ENCODE measurements around the gene KLHL18. TPM values are rescaled to one million over a fixed set of nuclear protein-coding genes. Genes with fewer than 3 reads are reported as not detected.

KLHL18 gene
- polyA plus RNA-seq, 2 of the 4 experiments (the other 2 are of a cell fraction) = 14.3 to 20.7 TPM

- no peak for DNase-seq (ENCODE audit: low read depth in 1 of 2, low spot score in 1 of 2)
- no peak for FAIRE-seq
- Histone ChIP-seq H3K27ac (no peak overlapping the region), H3K4me3 (no peak overlapping the region), H3K4me2 (no peak overlapping the region), H3K9me3 (peaks cover 7% of the 10 kb centered on the region; the same call in 1 of the 3 replicates), H3K4me1 (no peaks in the 10 kb centered on the region)
- CTCF ChIA-PET = no interaction called here
- POLR2A ChIA-PET = no interaction called here
- peak in 1 of 2 experiments; percentile 19; a peak in 1 of 6 replicates for ATAC-seq
- 66% methylated on average over 3 of the region's 3 CpGs for WGBS (ENCODE audit: missing lambda C conversion rate)
- no peak for TF ChIP-seq HEYL (CRISPR knock-in tag; IDR thresholded peaks at IDR 0.05)
- TF ChIP-seq PHF8 (IDR thresholded peaks at IDR 0.05; ENCODE audit: borderline replicate concordance, low read depth) = no peak
- no peak for TF ChIP-seq HES2 (IDR thresholded peaks at IDR 0.05)
- TF ChIP-seq RFX5 (IDR thresholded peaks at IDR 0.05) = no peak
- no peak for TF ChIP-seq GATA3 (IDR thresholded peaks at IDR 0.05; ENCODE audit: borderline replicate concordance)
- no peak for TF ChIP-seq NPAS2 (CRISPR knock-in tag; IDR thresholded peaks at IDR 0.05; ENCODE audit: borderline replicate concordance)
- TF ChIP-seq BCL3 (IDR thresholded peaks at IDR 0.05) = no peak
- no peak for TF ChIP-seq JUNB (IDR thresholded peaks at IDR 0.05)
- TF ChIP-seq PBX3 (IDR thresholded peaks at IDR 0.05) = no peak
- no peak for TF ChIP-seq CHD4 (IDR thresholded peaks at IDR 0.05; ENCODE audit: borderline replicate concordance)
- no peak for TF ChIP-seq BHLHE40 (IDR thresholded peaks at IDR 0.05; ENCODE audit: low read depth, low read length)
- TF ChIP-seq HOXA7 (CRISPR knock-in tag; IDR thresholded peaks at IDR 0.05) = no peak
- TF ChIP-seq NFE2L2 (conservative IDR thresholded peaks at IDR 0.05; ENCODE audit: low read length) = no peak
- no peak for TF ChIP-seq KDM1A (IDR thresholded peaks at IDR 0.05; ENCODE audit: low read depth)
- TF ChIP-seq ESRRA (IDR thresholded peaks at IDR 0.05; ENCODE audit: borderline replicate concordance, low read length) = no peak
- no peak for TF ChIP-seq ELK1 (IDR thresholded peaks at IDR 0.05; ENCODE audit: low read depth, low read length)
- TF ChIP-seq RNF2 (IDR thresholded peaks at IDR 0.05; ENCODE audit: borderline replicate concordance, low read depth) = no peak
- TF ChIP-seq JUN (IDR thresholded peaks at IDR 0.05) = no peak
- TF ChIP-seq ZC3H11A (IDR thresholded peaks at IDR 0.05) = no peak
Observed at GRCh38 chr3:47355010-47355409, 72.3 kb downstream of the KLHL18 start.

GRCh38 chr3:47356201-47356600 lies 73.5 kb downstream of the KLHL18 start:
- ChIA-PET POLR2A (no interaction called here), CTCF (no interaction called here)
- DNase-seq (ENCODE audit: low read depth in 1 of 2, low spot score in 1 of 2) = no peak
- H3K4me3 ChIP-seq = no peak overlapping the region
- no peaks in the 10 kb centered on the region for H3K4me1 ChIP-seq
- WGBS (ENCODE audit: missing lambda C conversion rate) = 96% methylated on average over 24 of the region's 31 CpGs
- no peak overlapping the region for H3K27ac ChIP-seq
- FAIRE-seq = no peak
- H3K4me2 ChIP-seq = no peak overlapping the region
- peaks cover 7% of the 10 kb centered on the region; the same call in 1 of the 3 replicates for H3K9me3 ChIP-seq
- TF ChIP-seq HOXB5 (CRISPR knock-in tag; IDR thresholded peaks at IDR 0.05) (no peak), FOSB (CRISPR knock-in tag; IDR thresholded peaks at IDR 0.05) (no peak), GATA3 (IDR thresholded peaks at IDR 0.05; ENCODE audit: borderline replicate concordance) (no peak), MAX (IDR thresholded peaks at IDR 0.05) (no peak), RCOR1 (IDR thresholded peaks at IDR 0.05; ENCODE audit: low read depth, low read length) (no peak), CHD4 (IDR thresholded peaks at IDR 0.05; ENCODE audit: borderline replicate concordance) (no peak), CEBPB (IDR thresholded peaks at IDR 0.05) (no peak), TP53 (CRISPR knock-in tag; IDR thresholded peaks at IDR 0.05) (no peak), POLR2A (IDR thresholded peaks at IDR 0.05; ENCODE audit: low read length) (no peak), ESRRA (IDR thresholded peaks at IDR 0.05; ENCODE audit: borderline replicate concordance, low read length) (no peak), EHMT2 (IDR thresholded peaks at IDR 0.05; ENCODE audit: low read depth) (no peak)
- no peak for ATAC-seq

Measured in A549 (cell line).